HG03558 (cell line): ENCODE measurements around the gene FBLN2.

Experiments
- ATAC-seq: cut with Tn5 transposase; IDR thresholded peaks from one replicate; pipeline ENCODE4 v1.9.1; 2021; ENCODE audit warnings: moderate number of reproducible peaks; ENCODE audit not compliant: unreplicated experiment; ENCODE audit errors: extremely low read depth

Gene FBLN2

GRCh38 chr3:13529196-13530112 lies 19.5 kb upstream of the FBLN2 start:
- no peak for ATAC-seq

DNA sequence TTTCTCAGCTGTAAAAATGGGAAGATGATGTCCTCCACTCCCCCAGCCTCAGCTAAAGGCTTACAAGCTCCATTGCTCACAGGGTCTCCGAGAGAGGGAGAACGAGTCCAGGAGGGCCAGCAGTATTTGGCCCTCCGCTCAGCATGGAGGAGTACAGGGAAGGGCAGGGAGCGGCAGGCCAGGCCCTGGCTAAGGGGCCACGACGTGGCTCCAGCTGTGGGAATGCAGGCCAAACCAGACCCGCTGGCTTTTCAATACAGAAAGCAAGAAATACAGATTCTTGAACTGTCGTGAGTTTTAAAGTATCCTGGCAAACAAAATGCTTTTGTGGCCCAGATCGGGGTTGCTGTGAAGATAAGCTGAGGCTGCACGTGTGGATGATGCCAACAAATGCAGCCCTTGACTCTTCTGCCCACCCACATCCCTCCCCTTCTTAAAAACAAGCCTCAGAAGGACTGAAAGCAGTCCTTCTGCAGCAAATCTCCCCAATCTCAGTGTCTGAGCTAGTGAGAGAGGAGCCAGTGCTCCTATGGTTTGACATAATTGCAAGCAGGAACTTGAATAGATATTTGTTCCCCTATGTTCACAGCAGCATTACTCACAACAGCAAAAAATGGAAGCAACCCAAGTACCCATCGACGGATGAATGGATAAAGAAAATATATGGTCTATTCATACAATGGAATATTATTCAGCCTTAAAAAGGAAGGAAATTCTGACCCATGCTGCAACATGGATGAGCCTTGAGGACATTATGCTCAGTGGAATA lies 18.5 kb upstream of the FBLN2 start:
- no peak for ATAC-seq

GRCh38 chr3:13532085-13532484 lies 16.8 kb upstream of the FBLN2 start:
- ATAC-seq: no peak

DNA sequence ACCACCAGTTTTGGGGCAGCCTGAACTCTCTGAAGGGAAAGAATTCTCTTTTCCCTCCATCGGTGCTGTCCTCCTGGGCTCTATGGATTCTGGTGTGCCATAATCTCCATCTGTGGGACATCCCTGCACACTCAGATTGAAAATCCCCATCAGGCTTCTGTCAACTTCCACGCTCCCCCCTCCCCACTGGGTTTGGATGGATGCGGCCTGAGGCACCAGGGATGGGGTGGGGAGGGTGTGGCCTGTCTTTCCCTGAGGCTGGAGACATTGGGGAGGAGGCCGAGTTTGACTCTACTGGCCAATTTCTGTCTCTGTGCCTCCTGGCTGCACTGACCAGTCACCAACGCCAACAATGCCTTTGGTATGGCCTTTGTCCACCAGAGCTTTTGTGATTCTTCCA lies 16.3 kb upstream of the FBLN2 start:
- ATAC-seq: no peak

- no peak for ATAC-seq
These were observed 15.0 kb upstream of the FBLN2 start for GRCh38 chr3:13533885-13534301.

- ATAC-seq: no peak
These were observed 13.4 kb upstream of the FBLN2 start for GRCh38 chr3:13535526-13535875.

DNA sequence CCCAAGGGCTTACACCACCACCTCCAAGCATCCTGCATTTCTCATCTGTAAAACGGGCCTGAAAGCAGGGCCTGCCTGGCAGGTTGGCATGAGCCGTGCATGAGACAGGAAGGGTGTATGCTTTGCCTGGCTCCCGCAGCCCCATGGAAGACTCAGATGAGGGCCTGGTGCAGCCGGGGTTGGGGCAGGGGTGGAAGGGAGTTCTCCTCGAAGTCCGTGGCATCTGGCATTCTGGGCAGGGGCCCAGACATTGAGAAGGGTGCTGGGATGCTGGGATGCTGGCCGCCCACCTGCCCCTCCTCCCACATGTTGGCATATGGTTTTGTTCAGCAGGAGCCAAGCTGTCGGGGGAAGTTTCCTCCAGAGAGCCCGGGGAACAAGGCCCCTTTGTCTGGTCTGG lies 13.0 kb upstream of the FBLN2 start:
- no peak for ATAC-seq

DNA sequence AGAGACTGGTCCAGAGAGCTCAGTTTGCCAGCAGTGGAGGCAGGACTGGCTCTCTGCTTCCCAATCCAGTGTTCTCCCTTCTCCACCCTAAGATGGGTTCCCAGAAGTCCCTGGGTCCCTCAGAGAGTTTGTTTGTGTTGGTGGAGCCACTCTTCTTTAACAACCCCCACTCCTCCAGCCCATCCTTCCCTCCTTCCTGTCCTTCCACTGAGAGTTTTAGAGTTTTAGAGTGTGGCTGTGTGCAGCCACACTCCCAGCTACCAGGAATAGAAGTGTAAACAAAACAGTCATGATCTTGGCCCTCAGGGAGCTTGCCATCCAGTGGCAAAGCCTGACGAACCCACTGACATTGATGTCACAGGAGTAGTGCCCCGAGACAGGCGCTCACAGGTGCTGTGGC lies 12.5 kb upstream of the FBLN2 start:
- no peak for ATAC-seq

GRCh38 chr3:13536832-13537231 lies 12.1 kb upstream of the FBLN2 start:
- ATAC-seq: no peak

GRCh38 chr3:13537244-13537908 lies 11.5 kb upstream of the FBLN2 start:
- no peak for ATAC-seq

GRCh38 chr3:13537909-13538296 lies 11.0 kb upstream of the FBLN2 start:
- no peak for ATAC-seq

- ATAC-seq: no peak
These were observed 10.2 kb upstream of the FBLN2 start for GRCh38 chr3:13538520-13539291.

DNA sequence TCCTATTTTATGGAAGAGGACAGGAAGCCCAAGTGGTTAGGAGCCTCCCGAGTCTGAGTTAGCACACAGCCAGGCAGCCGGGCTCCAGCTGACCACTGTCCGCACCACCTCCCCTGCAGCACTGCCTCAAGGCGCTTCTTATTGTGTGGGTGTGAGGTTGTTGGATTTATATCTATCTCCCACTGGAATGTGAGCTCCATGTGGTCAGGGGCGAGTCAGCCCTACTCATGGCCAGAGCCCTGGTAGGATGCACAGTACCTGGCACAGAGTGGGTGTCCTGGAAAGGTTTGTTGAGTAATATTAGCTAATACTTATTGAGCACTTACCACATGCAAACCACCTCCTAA lies 9.7 kb upstream of the FBLN2 start:
- ATAC-seq: no peak

DNA sequence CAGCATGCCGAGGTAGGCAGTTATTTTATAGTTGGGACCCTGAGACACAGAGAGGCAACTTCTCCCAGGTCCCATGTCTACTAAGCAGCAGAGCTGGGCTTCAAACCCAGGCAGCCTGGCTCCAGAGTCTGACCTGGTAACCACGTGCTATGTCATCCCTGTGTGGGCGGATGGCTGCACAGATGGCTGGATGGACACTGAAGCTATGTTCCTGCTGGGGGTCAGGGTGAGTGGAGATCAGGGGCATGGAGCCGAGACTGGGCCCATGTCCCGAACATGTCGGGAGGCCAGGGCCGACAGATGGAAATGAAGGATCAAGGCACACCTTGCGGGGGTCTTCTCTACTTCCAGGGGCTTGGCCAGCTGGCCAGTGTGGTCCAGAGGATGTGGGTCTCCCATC lies 9.3 kb upstream of the FBLN2 start:
- ATAC-seq: no peak

GRCh38 chr3:13540297-13540995 lies 8.5 kb upstream of the FBLN2 start:
- no peak for ATAC-seq

GRCh38 chr3:13541691-13542090 lies 7.2 kb upstream of the FBLN2 start:
- ATAC-seq: no peak

DNA sequence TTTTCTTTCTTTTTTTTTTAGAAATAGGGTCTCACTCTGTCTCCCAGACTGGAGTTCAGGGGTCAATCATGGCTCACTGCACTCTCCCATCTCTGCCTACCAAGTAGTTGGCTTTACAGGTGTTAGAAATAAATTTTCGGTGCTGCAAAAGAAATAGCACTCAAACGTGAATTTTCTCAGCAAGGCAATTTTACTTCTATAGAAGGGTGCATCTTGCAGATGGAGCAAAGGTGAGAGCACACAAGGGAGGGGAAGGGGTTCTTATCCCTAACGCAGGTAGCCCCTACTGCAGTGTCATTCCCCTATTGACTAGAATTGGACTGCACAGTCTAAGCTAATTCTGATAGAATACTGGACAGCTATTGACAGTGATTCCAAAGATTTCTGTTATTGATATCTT lies 6.8 kb upstream of the FBLN2 start:
- no peak for ATAC-seq

GRCh38 chr3:13543253-13543652 lies 5.7 kb upstream of the FBLN2 start:
- ATAC-seq: no peak

DNA sequence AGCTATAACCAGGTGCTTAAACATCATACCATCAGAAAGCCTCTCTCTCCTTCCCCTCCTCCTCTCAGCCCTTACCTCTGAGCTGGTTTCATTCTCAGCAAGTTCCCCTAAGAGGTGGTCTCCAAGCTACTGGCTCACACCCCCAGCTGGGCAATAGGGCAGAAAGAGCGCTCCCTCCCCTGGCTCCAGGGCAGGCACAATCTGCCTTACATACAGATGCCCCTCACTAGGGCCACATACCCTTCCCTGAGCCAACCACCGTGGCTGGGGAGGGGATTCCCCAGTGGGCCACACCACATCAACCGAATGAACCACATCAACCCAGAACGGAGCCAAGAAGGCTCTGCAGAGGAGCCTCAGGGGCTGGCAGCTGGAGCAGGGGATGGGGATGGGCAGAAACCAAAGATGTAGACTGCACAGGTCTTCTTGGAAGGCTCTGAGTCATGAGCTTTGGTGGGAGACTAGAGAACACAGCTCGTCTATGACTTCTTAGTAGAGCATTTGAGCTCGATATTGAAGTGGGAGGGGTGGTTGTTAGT lies 4.6 kb upstream of the FBLN2 start:
- no peak for ATAC-seq
